ENCODE data around the gene WT1.

- TF ChIP-seq CTCF (IDR thresholded peaks at IDR 0.05 in 4 of 5, conservative IDR thresholded peaks at IDR 0.05 in 1 of 5) (no peak), POLR2A (IDR thresholded peaks at IDR 0.05) (no peak)
Measured at GRCh38 chr11:32341620-32342613, 93.4 kb downstream of the WT1 start.

All from gastrocnemius medialis (tissue), 4 donors.